Astrocyte of the spinal cord (primary cell): ENCODE data around the gene STUM.

Experiments used
- DNase-seq: peaks from one replicate; pipeline ENCODE4 v3.0.0; 2011; ENCODE audit warnings: low read depth, low spot score
- H3K4me3 ChIP-seq: 2 replicates; pipeline ENCODE4 v1.5.1; 2011; ENCODE audit warnings: low read depth, mild to moderate bottlenecking, low read length, moderate library complexity
- CTCF ChIP-seq: IDR thresholded peaks from 2 replicates; pipeline ENCODE4 v1.5.1; 2012; ENCODE audit warnings: low read depth, mild to moderate bottlenecking, low read length, inconsistent platforms
- in situ Hi-C: cut with HindIII; loops from 2 replicates; pipeline ENCODE4 v1.10.0; 2017; ENCODE audit warnings: low sequenced_read_pairs

Gene STUM

GRCh38 chr1:226558036-226558650 lies 9.6 kb downstream of the STUM start:
- no peak overlapping the region for H3K4me3 ChIP-seq
- TF ChIP-seq CTCF, result no peak
- DNase-seq, result no peak
- in situ Hi-C loops, result no loop called here

DNA sequence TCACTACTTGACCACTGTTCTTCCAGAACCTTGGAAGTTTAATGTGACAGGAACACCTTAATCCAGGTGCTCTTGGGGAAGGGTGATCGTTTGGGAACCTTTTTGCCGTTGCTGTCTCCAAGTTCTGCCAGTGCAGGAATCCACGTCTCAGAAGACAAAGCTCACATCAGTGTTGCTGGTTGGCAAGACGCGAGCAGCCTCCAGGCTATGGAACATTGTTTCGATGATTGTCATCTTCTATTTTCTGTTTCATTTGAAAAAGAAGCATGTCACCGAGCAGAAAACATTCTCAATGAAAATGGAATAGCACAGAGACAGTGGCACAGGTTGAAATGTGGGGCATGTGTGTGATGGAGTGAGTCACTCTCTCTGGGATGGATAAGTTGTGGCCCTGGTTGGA lies 11.7 kb downstream of the STUM start:
- DNase-seq, result no peak
- in situ Hi-C loops, result no loop called here
- no peak overlapping the region for H3K4me3 ChIP-seq
- TF ChIP-seq CTCF, result no peak

DNA sequence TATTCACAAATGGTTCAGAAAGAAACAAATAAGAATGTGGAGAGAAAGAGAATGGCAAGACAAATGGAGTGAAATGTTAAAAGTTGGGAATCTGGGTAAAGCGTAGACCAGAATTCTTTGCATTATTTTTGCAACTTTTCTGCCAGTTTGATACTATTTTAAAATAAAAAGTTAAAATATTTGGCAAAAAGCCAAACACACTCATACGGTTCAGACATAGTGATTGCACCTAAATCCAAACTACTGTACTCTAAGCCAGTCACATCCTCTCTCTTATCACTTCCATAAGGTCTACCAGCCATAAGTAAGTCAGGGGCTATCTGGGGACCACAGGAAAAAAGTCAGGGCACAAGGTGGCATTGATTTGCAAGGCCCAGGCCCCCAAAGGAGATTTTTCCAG lies 14.4 kb downstream of the STUM start:
- no peak for TF ChIP-seq CTCF
- in situ Hi-C loops, result no loop called here
- no peak overlapping the region for H3K4me3 ChIP-seq
- DNase-seq, result no peak

GRCh38 chr1:226563666-226564065 lies 15.1 kb downstream of the STUM start:
- no peak for DNase-seq
- TF ChIP-seq CTCF, result no peak
- in situ Hi-C loops, result no loop called here
- no peak overlapping the region for H3K4me3 ChIP-seq

DNA sequence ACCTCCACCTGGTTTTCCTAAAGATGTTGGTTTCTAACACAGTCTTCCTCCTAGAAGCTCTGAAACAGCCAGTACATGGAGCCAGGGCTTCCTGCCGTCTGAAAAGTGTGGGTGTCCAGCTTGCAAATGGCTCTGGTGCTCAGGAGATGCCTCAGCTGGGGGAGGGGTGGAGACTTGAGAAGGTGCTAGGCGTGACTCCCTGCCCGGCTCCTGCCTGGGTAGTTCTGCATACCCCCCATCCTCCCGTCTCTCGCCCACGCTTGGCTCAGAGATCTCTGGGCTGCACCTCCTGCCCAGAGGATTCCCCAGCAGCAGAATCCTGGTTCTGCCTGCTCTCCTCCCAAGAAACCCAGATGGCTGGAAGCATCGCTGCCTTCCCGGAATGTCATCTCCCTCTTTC lies 16.9 kb downstream of the STUM start:
- TF ChIP-seq CTCF, result no peak
- no peak for DNase-seq
- in situ Hi-C loops, result no loop called here
- no peak overlapping the region for H3K4me3 ChIP-seq

GRCh38 chr1:226566234-226566633 lies 17.7 kb downstream of the STUM start:
- in situ Hi-C loops, result no loop called here
- H3K4me3 ChIP-seq, result no peak overlapping the region
- DNase-seq, result no peak
- no peak for TF ChIP-seq CTCF

- in situ Hi-C loops, result no loop called here
- no peak overlapping the region for H3K4me3 ChIP-seq
- TF ChIP-seq CTCF, result no peak
- DNase-seq, result no peak
Observed at GRCh38 chr1:226566760-226567159, 18.2 kb downstream of the STUM start.
